ENCODE measurements around the gene ZBTB20. TPM values are rescaled to one million over a fixed set of nuclear protein-coding genes. Genes with fewer than 3 reads are reported as not detected.

The ZBTB20 gene
- total RNA-seq, 1 experiment from 2014 or later: 26.5 TPM

DNA sequence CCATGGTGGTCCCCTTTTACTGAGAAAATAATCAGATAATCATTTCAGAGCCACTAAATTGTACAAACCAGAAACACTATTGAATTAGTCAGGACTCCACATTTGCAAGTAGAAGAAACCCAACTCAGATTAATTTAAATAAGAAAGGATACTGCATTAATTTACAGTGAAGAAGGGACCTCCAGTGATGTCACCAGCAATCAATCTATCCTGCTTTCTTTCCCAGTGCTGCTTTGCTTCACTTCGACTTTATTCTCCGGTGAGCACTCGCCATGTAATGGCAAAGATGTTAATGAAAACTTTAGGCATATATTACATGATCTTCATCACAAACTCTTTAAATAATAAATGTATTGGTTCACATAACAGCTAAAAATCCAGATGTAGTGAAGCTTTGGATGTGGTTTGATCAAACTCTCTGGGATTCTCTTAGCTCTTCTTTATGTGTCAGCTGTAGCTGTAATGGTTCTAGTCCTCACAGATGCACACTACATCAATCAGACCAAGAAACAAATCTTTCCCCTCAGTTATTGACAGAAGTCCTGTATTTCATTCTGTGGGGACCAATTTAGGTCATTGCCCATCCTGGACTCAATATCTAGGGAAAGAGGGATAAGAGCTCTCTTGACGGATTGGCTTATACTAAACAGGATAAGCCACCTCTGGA, 14.2 kb upstream of the ZBTB20 start:
- intact Hi-C loops (cut with micrococcal nuclease; ENCODE audit: unreplicated experiment): loop anchor here (10.0 kb wide), 1 partner anchor 1006 kb away; no protein-coding TSS in a partner anchor
- no peaks in the 10 kb centered on the region for H3K9me2 ChIP-seq (ENCODE audit: insufficient read depth)
- BruUV-seq (replicated peaks): no TSS peak
- DNase-seq: no peak
- H3K27ac ChIP-seq: no peak overlapping the region
- no peaks in the 10 kb centered on the region for H3K4me1 ChIP-seq (replicated peaks; ENCODE audit: insufficient read depth)
- H3K4me3 ChIP-seq: no peak overlapping the region
- no peaks in the 10 kb centered on the region for H3F3A ChIP-seq (ENCODE audit: insufficient read depth, low read depth)
- no peaks in the 10 kb centered on the region for H3K79me2 ChIP-seq (ENCODE audit: low read depth)
- 0 out of 2 replicates have a peak, but pooled peaks cover 3% of the 10 kb centered on the region for H3K9me3 ChIP-seq (ENCODE audit: insufficient read depth, low read depth)
- no peaks in the 10 kb centered on the region for H3K36me3 ChIP-seq (ENCODE audit: low read depth)
- CTCF ChIA-PET: no interaction called here
- POLR2A ChIA-PET (ENCODE audit: unreplicated experiment): no interaction called here
- H3K27me3 ChIP-seq (ENCODE audit: insufficient read depth, low read depth): no peaks in the 10 kb centered on the region
- H4K20me1 ChIP-seq (ENCODE audit: insufficient read depth): no peaks in the 10 kb centered on the region
- no peak overlapping the region for H2AFZ ChIP-seq
- TF ChIP-seq CTCF (conservative IDR thresholded peaks at IDR 0.05) (no peak), EZH2 (IDR thresholded peaks at IDR 0.05; ENCODE audit: low read depth) (no peak)
- H3K4me2 ChIP-seq: no peak overlapping the region

GRCh38 chr3:115160295-115160694, 13.2 kb upstream of the ZBTB20 start:
- no peak for DNase-seq
- ChIA-PET CTCF (no interaction called here), POLR2A (ENCODE audit: unreplicated experiment) (no interaction called here)
- TF ChIP-seq CTCF (conservative IDR thresholded peaks at IDR 0.05): no peak
- no peak for TF ChIP-seq EZH2 (IDR thresholded peaks at IDR 0.05; ENCODE audit: low read depth)
- Histone ChIP-seq H3K79me2 (ENCODE audit: low read depth) (no peaks in the 10 kb centered on the region), H3K27ac (no peak overlapping the region), H3K36me3 (ENCODE audit: low read depth) (no peaks in the 10 kb centered on the region), H3K4me3 (no peak overlapping the region), H3K4me1 (replicated peaks; ENCODE audit: insufficient read depth) (no peaks in the 10 kb centered on the region), H4K20me1 (ENCODE audit: insufficient read depth) (no peaks in the 10 kb centered on the region), H3K4me2 (no peak overlapping the region), H2AFZ (no peak overlapping the region), H3K9me3 (ENCODE audit: insufficient read depth, low read depth) (0 out of 2 replicates have a peak, but pooled peaks cover 3% of the 10 kb centered on the region), H3F3A (ENCODE audit: insufficient read depth, low read depth) (no peaks in the 10 kb centered on the region), H3K27me3 (ENCODE audit: insufficient read depth, low read depth) (no peaks in the 10 kb centered on the region), H3K9me2 (ENCODE audit: insufficient read depth) (no peaks in the 10 kb centered on the region)
- BruUV-seq (replicated peaks): no TSS peak
- intact Hi-C loops (cut with micrococcal nuclease; ENCODE audit: unreplicated experiment): loop anchor here (10.0 kb wide), 1 partner anchor 1005 kb away; no protein-coding TSS in a partner anchor

- CTCF ChIA-PET: no interaction called here
- Histone ChIP-seq H3K9me2 (ENCODE audit: insufficient read depth) (no peaks in the 10 kb centered on the region), H3K27me3 (ENCODE audit: insufficient read depth, low read depth) (no peaks in the 10 kb centered on the region), H3K9me3 (ENCODE audit: insufficient read depth, low read depth) (0 out of 2 replicates have a peak, but pooled peaks cover under 1% of the 10 kb centered on the region), H3K4me2 (no peak overlapping the region), H3K4me3 (no peak overlapping the region), H3K4me1 (replicated peaks; ENCODE audit: insufficient read depth) (no peaks in the 10 kb centered on the region), H3K27ac (no peak overlapping the region), H4K20me1 (ENCODE audit: insufficient read depth) (no peaks in the 10 kb centered on the region), H3K36me3 (ENCODE audit: low read depth) (no peaks in the 10 kb centered on the region), H3K79me2 (ENCODE audit: low read depth) (no peaks in the 10 kb centered on the region), H3F3A (ENCODE audit: insufficient read depth, low read depth) (no peaks in the 10 kb centered on the region), H2AFZ (peak overlapping the region; percentile 17; the same call in 1 of the 2 replicates)
- POLR2A ChIA-PET (ENCODE audit: unreplicated experiment): no interaction called here
- TF ChIP-seq EZH2 (IDR thresholded peaks at IDR 0.05; ENCODE audit: low read depth) (no peak), CTCF (conservative IDR thresholded peaks at IDR 0.05) (no peak)
- DNase-seq: no peak
- intact Hi-C loops (cut with micrococcal nuclease; ENCODE audit: unreplicated experiment): no loop called here
- BruUV-seq (replicated peaks): no TSS peak
These were observed 9.1 kb upstream of the ZBTB20 start for GRCh38 chr3:115156046-115156654.

Measured in PC-9 (cell line).